ENCODE results near the gene COL2A1.

- no peak for TF ChIP-seq GATA2 (IDR thresholded peaks at IDR 0.05; ENCODE audit: low read depth, low read length)
- no peak for TF ChIP-seq GATA3 (IDR thresholded peaks at IDR 0.05; ENCODE audit: low read depth, low read length)
Measured at GRCh38 chr12:48021485-48022179, 17.4 kb upstream of the COL2A1 start.

Measured in SH-SY5Y (cell line).